KMS-11 (cell line): ENCODE results near the gene PLA2R1.

Experiments
- H2AFZ ChIP-seq: fragments of 200-600 bp; sonication (generic); 2 replicates; pipeline ENCODE4 v1.6.1; 2016; ENCODE audit warnings: antibody characterized with exemption, mixed run types, low read depth
- H3K27ac ChIP-seq: fragments of 200-600 bp; sonication (generic); 2 replicates; pipeline ENCODE4 v1.6.1; 2016; ENCODE audit warnings: mild to moderate bottlenecking, mixed run types
- H3K27me3 ChIP-seq: fragments of 200-600 bp; sonication (generic); 2 replicates; pipeline ENCODE4 v1.6.1; 2017; ENCODE audit warnings: mild to moderate bottlenecking, low read depth, mixed run types, moderate library complexity; ENCODE audit not compliant: insufficient read depth
- H3K36me3 ChIP-seq: fragments of 200-600 bp; sonication (generic); 2 replicates; pipeline ENCODE4 v1.6.1; 2017; ENCODE audit warnings: mild to moderate bottlenecking, mixed run types; ENCODE audit not compliant: insufficient read depth
- H3K4me1 ChIP-seq: fragments of 200-600 bp; sonication (generic); 2 replicates; pipeline ENCODE4 v1.6.1; 2016; ENCODE audit warnings: mild to moderate bottlenecking, low read depth, mixed run types; ENCODE audit not compliant: poor library complexity, severe bottlenecking
- H3K4me2 ChIP-seq: fragments of 200-600 bp; sonication (generic); 2 replicates; pipeline ENCODE4 v1.7.0; 2016; ENCODE audit warnings: mild to moderate bottlenecking, mixed run types
- H3K4me3 ChIP-seq: fragments of 200-600 bp; sonication (generic); IDR thresholded peaks from 2 replicates; pipeline ENCODE4 v1.6.1; 2017; ENCODE audit warnings: low read depth, low read length, mixed read lengths; ENCODE audit not compliant: insufficient read depth
- H3K79me2 ChIP-seq: fragments of 200-600 bp; sonication (generic); 2 replicates; pipeline ENCODE4 v1.6.1; 2016; ENCODE audit warnings: low read depth, mixed run types; ENCODE audit not compliant: insufficient read depth
- H3K9ac ChIP-seq: fragments of 200-600 bp; sonication (generic); 2 replicates; pipeline ENCODE4 v1.6.1; 2016; ENCODE audit warnings: mild to moderate bottlenecking, mixed run types
- H4K20me1 ChIP-seq: fragments of 200-600 bp; sonication (generic); 2 replicates; pipeline ENCODE4 v1.6.1; 2016; ENCODE audit warnings: mild to moderate bottlenecking, mixed run types; ENCODE audit not compliant: insufficient read depth
- TF ChIP-seq, protein P1 (sequence below): fragments of 200-600 bp; sonication (generic); conservative IDR thresholded peaks from 2 replicates; pipeline ENCODE4 v1.6.1; 2017; ENCODE audit warnings: low read depth, mild to moderate bottlenecking, antibody characterized with exemption, low read length, moderate library complexity, mixed read lengths

Gene PLA2R1

DNA sequence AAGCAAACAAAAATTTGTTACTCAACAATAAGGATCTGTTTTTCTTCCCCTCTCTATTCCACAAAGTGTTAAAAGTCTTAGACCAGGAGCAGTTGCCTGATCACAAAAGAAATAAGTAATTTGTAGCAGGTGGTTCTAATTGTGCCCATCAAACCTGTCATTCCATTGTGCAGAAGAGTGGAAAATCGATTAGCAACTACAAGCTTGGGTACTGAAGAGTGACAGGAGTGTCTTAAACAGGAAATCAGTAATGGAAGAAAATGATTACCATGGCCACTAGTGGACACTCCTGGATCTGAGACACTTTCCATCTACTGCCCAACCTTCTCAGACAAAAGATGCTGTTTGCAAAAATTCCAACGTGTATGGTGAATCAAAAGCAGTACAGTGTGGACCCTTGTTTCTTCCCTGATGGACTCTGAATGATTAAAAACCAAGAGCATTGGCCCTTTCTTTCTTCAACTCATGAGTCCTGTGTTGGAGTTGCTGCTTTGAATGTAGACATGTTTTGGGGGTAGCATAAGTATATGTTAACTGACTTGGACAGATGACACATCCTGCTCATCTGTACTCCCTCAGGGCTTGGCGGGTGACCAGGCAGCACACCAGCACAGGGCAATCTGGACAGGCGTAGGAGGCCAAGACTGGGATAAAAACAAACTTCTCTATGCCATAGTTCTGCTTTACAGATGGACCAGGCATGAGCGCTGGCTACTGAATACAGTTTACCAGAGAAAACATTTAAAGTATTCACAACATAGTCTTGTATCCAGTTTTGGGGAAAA lies 51.9 kb downstream of the PLA2R1 start:
- H2AFZ ChIP-seq: no peak overlapping the region
- no peak overlapping the region for H3K4me3 ChIP-seq
- H3K9ac ChIP-seq: no peak overlapping the region
- H3K27me3 ChIP-seq: no peaks in the 10 kb centered on the region
- no peaks in the 10 kb centered on the region for H4K20me1 ChIP-seq
- H3K4me2 ChIP-seq: no peak overlapping the region
- H3K4me1 ChIP-seq: peaks cover 21% of the 10 kb centered on the region
- TF ChIP-seq, protein P1, sequence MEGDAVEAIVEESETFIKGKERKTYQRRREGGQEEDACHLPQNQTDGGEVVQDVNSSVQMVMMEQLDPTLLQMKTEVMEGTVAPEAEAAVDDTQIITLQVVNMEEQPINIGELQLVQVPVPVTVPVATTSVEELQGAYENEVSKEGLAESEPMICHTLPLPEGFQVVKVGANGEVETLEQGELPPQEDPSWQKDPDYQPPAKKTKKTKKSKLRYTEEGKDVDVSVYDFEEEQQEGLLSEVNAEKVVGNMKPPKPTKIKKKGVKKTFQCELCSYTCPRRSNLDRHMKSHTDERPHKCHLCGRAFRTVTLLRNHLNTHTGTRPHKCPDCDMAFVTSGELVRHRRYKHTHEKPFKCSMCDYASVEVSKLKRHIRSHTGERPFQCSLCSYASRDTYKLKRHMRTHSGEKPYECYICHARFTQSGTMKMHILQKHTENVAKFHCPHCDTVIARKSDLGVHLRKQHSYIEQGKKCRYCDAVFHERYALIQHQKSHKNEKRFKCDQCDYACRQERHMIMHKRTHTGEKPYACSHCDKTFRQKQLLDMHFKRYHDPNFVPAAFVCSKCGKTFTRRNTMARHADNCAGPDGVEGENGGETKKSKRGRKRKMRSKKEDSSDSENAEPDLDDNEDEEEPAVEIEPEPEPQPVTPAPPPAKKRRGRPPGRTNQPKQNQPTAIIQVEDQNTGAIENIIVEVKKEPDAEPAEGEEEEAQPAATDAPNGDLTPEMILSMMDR: no peak
- no peak overlapping the region for H3K27ac ChIP-seq
- no peaks in the 10 kb centered on the region for H3K79me2 ChIP-seq
- H3K36me3 ChIP-seq: no peaks in the 10 kb centered on the region

DNA sequence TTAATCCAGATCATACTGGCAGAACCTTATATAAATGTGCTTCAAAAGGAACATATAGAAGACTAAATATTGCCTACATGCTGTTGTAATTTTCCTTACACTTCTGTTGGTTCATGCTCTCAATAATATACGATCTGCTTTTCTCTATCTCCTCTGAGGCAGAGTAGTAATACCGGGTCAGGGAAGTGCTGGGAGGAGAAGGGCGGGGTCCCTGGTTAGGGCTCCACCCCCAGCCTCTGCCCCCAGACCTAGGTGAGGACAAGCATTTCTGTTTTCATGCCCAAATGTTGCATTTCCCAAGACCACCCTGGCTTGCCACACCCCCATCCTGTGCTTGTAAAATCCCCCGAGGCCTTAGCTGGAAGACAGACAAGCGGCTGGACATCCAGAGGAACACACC lies 55.3 kb downstream of the PLA2R1 start:
- H3K9ac ChIP-seq: no peak overlapping the region
- H2AFZ ChIP-seq: peak overlapping the region; percentile 73

DNA sequence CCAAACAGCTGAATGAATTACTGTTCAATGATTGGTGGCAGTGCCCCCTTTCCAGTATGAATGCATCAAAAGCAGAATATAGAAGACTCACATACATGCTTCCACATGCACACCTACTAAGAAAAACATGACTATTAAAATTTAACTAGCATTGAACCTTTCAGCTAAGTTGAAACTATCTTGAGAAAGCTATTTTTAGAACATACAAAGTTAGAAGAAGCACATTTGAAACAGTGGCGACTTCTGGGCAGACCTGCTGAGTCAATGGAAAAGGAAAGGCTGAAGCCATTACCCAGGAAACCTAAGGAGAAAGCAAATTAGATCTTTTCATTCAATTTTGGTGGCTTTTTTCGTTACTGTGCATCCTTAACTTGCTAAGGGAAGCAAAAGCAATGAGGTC lies 55.9 kb downstream of the PLA2R1 start:
- H4K20me1 ChIP-seq: no peaks in the 10 kb centered on the region
- peaks cover 24% of the 10 kb centered on the region for H3K4me1 ChIP-seq
- peak overlapping the region; percentile 73 for H2AFZ ChIP-seq
- TF ChIP-seq, protein P1: no peak
- peak overlapping the region; percentile 72 for H3K4me2 ChIP-seq
- peak overlapping the region; percentile 49 for H3K27ac ChIP-seq
- H3K27me3 ChIP-seq: no peaks in the 10 kb centered on the region
- peak overlapping the region; percentile 20 for H3K4me3 ChIP-seq
- no peaks in the 10 kb centered on the region for H3K36me3 ChIP-seq
- H3K79me2 ChIP-seq: no peaks in the 10 kb centered on the region
- no peak overlapping the region; the same call in 1 of the 2 replicates for H3K9ac ChIP-seq

More for the DNA sequence above, 55.3 kb downstream of the PLA2R1 start:
- peaks cover 24% of the 10 kb centered on the region for H3K4me1 ChIP-seq
- H4K20me1 ChIP-seq: no peaks in the 10 kb centered on the region
- TF ChIP-seq, protein P1: no peak
- H3K36me3 ChIP-seq: no peaks in the 10 kb centered on the region
- no peaks in the 10 kb centered on the region for H3K27me3 ChIP-seq
- H3K4me2 ChIP-seq: peak overlapping the region; percentile 72
- H3K79me2 ChIP-seq: no peaks in the 10 kb centered on the region
- peak overlapping the region; percentile 49 for H3K27ac ChIP-seq
- H3K4me3 ChIP-seq: peak overlapping the region; percentile 20

DNA sequence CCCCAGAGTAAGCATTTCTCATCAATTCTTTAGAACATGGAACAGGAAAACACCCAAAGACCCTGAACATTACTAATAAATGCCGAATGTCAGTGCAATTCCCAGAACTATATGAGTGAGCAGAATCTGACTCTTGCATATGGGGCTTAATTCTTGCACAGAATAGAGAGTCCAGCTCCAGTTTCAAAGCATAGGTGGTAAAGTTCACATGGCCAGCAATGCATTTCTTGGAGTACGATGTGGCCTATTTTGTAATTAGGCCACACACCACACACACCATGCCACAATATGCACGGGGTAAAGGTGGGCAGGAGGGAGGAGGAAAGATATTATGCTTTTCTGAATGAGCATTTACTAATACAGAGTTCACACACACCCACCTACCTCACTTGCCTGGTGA lies 56.5 kb downstream of the PLA2R1 start:
- peak overlapping the region; percentile 20 for H3K4me3 ChIP-seq
- TF ChIP-seq, protein P1: no peak
- H3K4me1 ChIP-seq: peaks cover 24% of the 10 kb centered on the region
- no peak overlapping the region for H3K9ac ChIP-seq
- H3K36me3 ChIP-seq: no peaks in the 10 kb centered on the region
- H3K27me3 ChIP-seq: no peaks in the 10 kb centered on the region
- H2AFZ ChIP-seq: peak overlapping the region; percentile 73
- H3K79me2 ChIP-seq: no peaks in the 10 kb centered on the region
- peak overlapping the region; percentile 72 for H3K4me2 ChIP-seq
- no peaks in the 10 kb centered on the region for H4K20me1 ChIP-seq
- peak overlapping the region; percentile 49; the same call in 1 of the 2 replicates for H3K27ac ChIP-seq
